ENCODE data around the gene CBX5.

- TF ChIP-seq CTCF (IDR thresholded peaks at IDR 0.05) = no peak
- no peak for TF ChIP-seq POLR2A (IDR thresholded peaks at IDR 0.05)
These were observed 38.8 kb downstream of the CBX5 start for GRCh38 chr12:54240971-54241588.

All from body of pancreas (tissue), 4 donors.